BE2C (cell line): Measurements from ENCODE around the gene B9D2.
A peak's percentile ranks its signal among the peaks of the same experiment; 100 is the strongest.

Source experiments
- DNase-seq: peaks from one replicate; pipeline ENCODE4 v3.0.0-alpha.2; 2020
- H3K27me3 ChIP-seq: fragments of 250-450 bp; sonication (Bioruptor Pico); 2 replicates; pipeline ENCODE4 v1.5.1; 2020; ENCODE audit warnings: mild to moderate bottlenecking
- H3K36me3 ChIP-seq: fragments of 250-450 bp; sonication (Bioruptor Pico); 2 replicates; pipeline ENCODE4 v1.5.1; 2020; ENCODE audit warnings: mild to moderate bottlenecking
- H3K4me1 ChIP-seq: fragments of 250-450 bp; sonication (Bioruptor Pico); 2 replicates; pipeline ENCODE4 v1.5.1; 2020
- H3K4me3 ChIP-seq: 2 replicates; pipeline ENCODE4 v1.5.1; 2011; ENCODE audit warnings: low read depth, low read length
- H3K9me3 ChIP-seq: fragments of 250-450 bp; sonication (Bioruptor Pico); 2 replicates; pipeline ENCODE4 v1.5.1; 2020
- TF ChIP-seq, protein P1 (sequence below): IDR thresholded peaks from 2 replicates; pipeline ENCODE4 v1.5.1; 2012; ENCODE audit warnings: mild to moderate bottlenecking, low read depth, low read length

Gene B9D2

DNA sequence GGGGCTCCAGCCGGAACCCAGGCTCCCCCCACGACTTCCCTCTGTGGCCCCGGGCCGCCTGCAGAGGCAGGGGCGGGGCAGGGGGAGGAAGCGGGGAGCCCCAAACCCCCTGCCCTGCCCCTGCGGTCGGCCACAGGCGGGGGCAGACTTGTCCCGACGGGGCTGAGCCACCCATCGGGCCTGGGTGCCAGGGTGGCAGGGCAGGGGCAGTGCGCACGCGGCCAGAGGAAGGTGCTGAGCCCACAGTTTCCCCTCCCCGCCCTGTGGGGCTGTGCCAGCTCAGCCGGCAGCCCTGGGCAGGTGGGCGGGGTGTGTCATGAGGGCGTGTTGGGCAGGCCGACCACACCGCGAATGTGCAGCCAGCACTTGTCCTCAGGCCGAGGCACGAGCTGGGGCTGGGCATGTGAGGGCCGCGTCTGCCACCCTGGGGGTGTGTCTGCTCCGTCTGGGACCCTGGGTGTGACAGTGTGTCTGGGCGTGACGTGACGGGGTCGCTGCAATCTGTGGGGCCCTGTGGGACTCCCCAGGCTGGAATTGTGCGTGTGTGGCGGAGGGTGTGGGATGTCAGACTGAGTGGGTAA, 36.3 kb downstream of the B9D2 start:
- peak; percentile 53 for DNase-seq
- TF ChIP-seq, protein P1, sequence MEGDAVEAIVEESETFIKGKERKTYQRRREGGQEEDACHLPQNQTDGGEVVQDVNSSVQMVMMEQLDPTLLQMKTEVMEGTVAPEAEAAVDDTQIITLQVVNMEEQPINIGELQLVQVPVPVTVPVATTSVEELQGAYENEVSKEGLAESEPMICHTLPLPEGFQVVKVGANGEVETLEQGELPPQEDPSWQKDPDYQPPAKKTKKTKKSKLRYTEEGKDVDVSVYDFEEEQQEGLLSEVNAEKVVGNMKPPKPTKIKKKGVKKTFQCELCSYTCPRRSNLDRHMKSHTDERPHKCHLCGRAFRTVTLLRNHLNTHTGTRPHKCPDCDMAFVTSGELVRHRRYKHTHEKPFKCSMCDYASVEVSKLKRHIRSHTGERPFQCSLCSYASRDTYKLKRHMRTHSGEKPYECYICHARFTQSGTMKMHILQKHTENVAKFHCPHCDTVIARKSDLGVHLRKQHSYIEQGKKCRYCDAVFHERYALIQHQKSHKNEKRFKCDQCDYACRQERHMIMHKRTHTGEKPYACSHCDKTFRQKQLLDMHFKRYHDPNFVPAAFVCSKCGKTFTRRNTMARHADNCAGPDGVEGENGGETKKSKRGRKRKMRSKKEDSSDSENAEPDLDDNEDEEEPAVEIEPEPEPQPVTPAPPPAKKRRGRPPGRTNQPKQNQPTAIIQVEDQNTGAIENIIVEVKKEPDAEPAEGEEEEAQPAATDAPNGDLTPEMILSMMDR = no peak
- no peak overlapping the region for H3K4me3 ChIP-seq

DNA sequence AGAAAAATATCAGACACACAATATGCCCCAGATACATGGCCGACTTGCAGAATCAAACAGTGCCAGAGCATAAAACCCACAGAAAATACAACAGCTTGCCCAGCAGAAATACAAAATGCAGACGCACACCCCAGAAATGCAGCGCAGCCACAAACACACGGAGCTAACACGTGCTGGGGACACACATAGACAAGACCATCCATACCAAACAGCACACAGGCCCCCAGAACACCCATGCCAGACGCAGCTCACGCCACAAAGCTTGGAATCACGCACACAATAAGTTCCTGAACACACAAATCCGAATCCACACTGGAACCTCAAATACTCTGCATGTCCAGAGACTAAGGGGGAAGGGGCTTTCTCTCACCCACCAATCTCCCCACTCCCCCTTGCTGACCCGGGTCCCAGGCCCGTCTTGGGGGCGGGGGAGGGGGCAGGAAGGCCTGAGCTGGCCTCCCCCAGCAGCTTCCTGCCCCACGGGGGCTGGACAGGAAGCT, 36.8 kb downstream of the B9D2 start:
- DNase-seq = no peak
- Histone ChIP-seq H3K36me3 (peaks cover 4% of the 10 kb centered on the region), H3K4me3 (no peak overlapping the region), H3K4me1 (peaks cover 56% of the 10 kb centered on the region), H3K9me3 (no peaks in the 10 kb centered on the region), H3K27me3 (no peaks in the 10 kb centered on the region)
- TF ChIP-seq, protein P1 = no peak

More for the DNA sequence above, 36.3 kb downstream of the B9D2 start:
- Histone ChIP-seq H3K27me3 (no peaks in the 10 kb centered on the region), H3K4me1 (peaks cover 50% of the 10 kb centered on the region), H3K36me3 (no peaks in the 10 kb centered on the region; the same call in 1 of the 2 replicates), H3K9me3 (no peaks in the 10 kb centered on the region)

DNA sequence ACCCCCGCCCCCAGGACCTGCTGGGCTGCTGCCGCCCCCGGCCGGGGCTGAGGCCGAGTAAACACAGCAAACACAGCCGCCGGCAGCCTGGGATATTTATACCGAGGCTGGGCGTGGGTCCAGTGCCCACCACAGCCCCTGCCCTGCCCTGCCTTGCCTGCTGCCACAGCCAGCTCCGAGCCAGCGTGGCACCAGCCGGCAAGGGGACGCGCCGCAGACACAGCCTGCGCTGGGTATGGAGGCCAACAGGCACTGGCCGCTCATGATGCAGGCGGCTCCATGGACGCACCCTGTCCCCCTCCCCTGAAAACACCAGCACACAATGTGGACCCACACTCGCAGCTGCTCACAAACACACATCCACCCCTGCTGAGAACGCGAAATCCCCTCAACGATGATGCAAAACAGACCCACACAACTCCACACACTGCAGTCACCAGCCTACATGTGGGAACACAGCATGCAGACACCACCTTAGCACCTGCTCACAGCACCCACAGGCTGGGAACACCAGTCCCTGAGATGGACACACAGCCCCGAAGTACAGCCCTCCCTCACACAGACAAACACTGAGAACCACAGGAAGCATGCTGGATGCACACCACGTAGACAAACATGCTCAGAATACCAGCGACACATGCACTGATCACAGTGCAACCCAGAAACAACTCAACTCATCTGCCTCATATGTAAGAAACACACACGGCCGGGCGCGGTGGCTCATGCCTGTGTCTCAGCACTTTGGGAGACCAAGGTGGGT, 37.8 kb downstream of the B9D2 start:
- Histone ChIP-seq H3K4me3 (peak overlapping the region; percentile 56), H3K4me1 (peaks cover 64% of the 10 kb centered on the region)
- peak; percentile 40 for DNase-seq

DNA sequence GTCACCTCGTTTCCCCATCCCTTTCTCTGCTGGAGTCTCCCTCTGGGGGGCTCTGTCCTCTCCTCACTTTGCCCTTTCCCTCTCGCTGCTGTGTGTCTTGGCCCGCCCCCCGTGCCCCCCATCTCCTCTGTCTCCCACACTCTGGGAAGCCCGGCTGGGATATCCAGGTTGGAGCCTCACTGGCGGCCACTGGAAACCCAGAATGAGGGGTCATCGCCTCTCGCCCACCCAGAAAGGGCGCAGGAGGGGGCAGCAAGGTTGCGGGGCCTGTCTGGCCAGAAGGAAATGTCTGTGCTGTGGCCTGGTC, 38.4 kb downstream of the B9D2 start:
- TF ChIP-seq, protein P1 = no peak
- peaks cover 5% of the 10 kb centered on the region for H3K36me3 ChIP-seq
- H3K27me3 ChIP-seq = no peaks in the 10 kb centered on the region
- no peak for DNase-seq
- H3K4me3 ChIP-seq = peak overlapping the region; percentile 56
- H3K4me1 ChIP-seq = peaks cover 64% of the 10 kb centered on the region
- no peaks in the 10 kb centered on the region for H3K9me3 ChIP-seq

More for the DNA sequence above, 37.8 kb downstream of the B9D2 start:
- no peaks in the 10 kb centered on the region for H3K27me3 ChIP-seq
- peaks cover 5% of the 10 kb centered on the region for H3K36me3 ChIP-seq
- no peaks in the 10 kb centered on the region for H3K9me3 ChIP-seq
- TF ChIP-seq, protein P1 = no peak

DNA sequence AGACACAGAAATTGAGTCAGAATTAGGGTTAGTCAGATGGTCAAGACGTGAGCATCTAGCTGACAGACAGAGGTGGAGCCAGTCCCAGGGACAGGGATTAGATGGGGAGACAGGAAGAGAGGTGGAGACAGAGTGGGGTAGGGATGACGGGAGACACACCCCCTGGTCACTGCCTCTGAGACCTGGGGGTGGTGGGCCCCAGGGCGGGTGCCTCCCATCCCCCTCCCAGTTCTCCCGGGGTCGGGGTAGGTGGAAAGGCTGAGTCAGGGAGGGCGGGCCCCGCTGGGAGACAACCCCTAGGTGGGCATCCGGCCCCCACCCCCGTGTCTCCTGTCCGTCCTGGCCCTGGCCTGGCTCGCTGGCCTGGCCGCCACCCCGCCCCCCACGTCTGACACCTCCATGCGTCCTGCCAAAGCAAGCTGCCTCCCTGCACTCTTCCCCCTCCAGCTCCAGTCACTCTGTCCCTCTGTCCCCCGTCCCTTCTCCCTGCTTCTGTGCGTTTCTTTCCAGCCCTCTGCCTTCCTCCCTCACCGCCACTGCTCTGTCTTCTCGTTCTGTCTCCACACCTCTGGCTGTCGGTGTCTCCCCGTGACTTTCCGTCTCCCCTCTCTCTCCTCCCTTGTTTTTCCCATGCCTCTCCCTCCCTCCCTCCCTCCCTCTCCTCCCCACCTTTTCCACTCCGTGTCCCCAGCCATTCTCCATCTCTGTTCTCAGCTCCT, 38.9 kb downstream of the B9D2 start:
- TF ChIP-seq, protein P1 = no peak

More for the DNA sequence above, 38.9 kb downstream of the B9D2 start:
- H3K27me3 ChIP-seq = no peaks in the 10 kb centered on the region
- no peaks in the 10 kb centered on the region for H3K9me3 ChIP-seq
- H3K4me1 ChIP-seq = peaks cover 65% of the 10 kb centered on the region
- DNase-seq = peak; percentile 72
- H3K36me3 ChIP-seq = peaks cover 5% of the 10 kb centered on the region
- H3K4me3 ChIP-seq = peak overlapping the region; percentile 56
